Activated CD4-positive, alpha-beta T cell treated with anti-CD3 and anti-CD28 coated beads, Interleukin-2, amount 50 U/mL, for 4 hours (primary cell): Measurements from ENCODE around the gene INTS4.
"Not testable (repeated sequence)": the region's sequence is repeated elsewhere in the genome, so short reads cannot be mapped to it uniquely, and the experiment has no call there.

Experiments used
- DNase-seq, 2 experiments: peaks; one replicate each; pipeline ENCODE4 v3.0.0-alpha.2; 2020

INTS4 gene

GRCh38 chr11:78022397-78023396 lies 28.2 kb upstream of the INTS4 start, which contains the start of gene KCTD14:
TSS of gene KCTD14 (minus strand) at chr11:78023276. CDS start at chr11:78023249, 27 bp downstream.
- DNase-seq, result no peak

DNA sequence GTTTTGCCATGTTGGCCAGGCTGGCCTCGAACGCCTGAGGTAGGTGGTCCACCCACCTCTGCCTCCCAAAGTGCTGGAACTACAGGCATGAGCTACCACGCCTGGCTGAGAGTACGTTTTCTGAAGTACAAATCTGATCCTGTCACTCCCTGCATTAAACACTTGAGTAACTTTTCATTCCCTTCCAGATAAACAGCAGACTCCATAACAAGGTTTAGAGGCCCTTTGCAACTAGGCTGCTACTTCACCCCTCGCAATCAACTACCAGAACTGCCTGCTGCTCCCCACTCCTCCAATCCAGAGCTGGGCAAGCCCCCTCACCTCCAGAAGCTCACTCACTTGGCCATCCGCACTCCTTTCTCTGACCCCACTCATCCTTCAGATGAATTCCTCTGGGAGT lies 27.1 kb upstream of the INTS4 start:
- no peak for DNase-seq

GRCh38 chr11:78020246-78020645 lies 25.8 kb upstream of the INTS4 start:
- DNase-seq, result no peak

DNA sequence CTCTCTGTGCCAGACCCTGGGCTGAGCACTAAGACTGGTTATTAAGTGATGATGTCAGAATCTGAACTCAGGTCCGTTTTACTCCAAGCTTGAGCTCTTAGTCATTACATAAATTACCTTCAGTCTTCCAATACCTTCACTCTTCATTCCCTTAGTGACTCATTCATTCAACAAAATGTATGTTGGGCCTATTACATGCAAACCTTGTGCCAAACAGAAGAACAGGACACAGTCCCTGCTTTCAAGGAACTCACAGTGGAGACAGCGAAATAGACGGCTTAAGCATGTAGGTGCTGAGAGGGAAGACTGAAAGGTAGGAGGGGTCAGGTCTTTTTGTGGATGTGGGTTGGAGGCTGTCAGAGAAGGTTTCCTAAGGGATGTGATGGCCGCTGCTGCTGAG lies 25.3 kb upstream of the INTS4 start:
- no peak for DNase-seq

DNA sequence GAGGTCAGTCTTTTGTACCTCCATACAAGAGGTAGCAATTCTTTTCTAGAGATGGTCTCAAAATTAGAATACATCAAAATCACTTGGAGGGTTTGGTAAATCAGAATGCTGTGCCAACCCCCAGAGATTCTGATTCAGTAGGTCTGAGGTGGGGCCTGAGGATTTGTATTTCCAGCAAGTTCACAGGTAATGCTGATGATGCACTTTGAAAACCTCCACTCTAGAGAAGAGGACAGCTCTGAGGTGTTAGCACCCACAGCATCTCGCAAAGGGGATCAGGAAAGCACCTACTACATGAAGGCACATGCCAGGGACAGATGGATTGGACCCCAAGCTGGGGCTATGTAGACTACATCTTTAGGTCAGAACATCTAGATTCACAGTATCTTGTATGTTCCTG lies 21.4 kb upstream of the INTS4 start:
- DNase-seq, result no peak

DNA sequence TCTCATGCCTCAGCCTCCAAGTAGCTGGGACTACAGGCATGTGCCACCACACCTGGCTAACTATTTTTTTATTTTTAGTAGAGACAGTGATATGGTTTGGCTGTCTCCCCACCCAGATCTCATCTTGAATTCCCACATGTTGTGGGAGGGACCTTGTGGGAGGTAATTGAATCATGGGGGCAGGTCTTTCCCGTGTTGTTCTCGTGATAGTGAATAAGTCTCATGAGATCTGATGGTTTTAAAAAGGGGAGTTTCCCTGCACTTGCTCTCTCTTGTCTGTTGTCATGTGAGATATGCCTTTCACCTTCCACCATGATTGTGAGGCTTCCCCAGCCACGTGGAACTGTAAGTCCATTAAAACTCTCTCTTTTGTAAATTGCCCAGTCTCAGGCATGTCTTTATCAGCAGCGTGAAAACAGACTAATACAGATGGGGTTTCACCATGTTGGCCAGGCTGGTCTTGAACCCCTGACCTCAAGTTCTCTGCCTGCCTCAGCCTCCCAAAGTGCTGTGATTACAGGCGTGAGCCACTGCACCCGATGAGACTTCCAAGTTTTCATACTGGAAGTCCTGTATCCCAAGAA lies 20.6 kb upstream of the INTS4 start:
- not testable (repeated sequence) for DNase-seq

GRCh38 chr11:78011301-78011700 lies 16.8 kb upstream of the INTS4 start:
- no peak for DNase-seq

GRCh38 chr11:78010755-78011154 lies 16.3 kb upstream of the INTS4 start:
- DNase-seq, result no peak

GRCh38 chr11:78010304-78010703 lies 15.8 kb upstream of the INTS4 start:
- DNase-seq, result no peak

GRCh38 chr11:78009062-78009461 lies 14.6 kb upstream of the INTS4 start:
- DNase-seq, result no peak

- peak; percentile 15 to 17 for DNase-seq
Observed at GRCh38 chr11:78000193-78000592, 5.7 kb upstream of the INTS4 start.

GRCh38 chr11:77999446-78000030 lies 5.1 kb upstream of the INTS4 start:
- DNase-seq, result no peak

GRCh38 chr11:77993902-77994301 lies 566 bp downstream of the INTS4 start:
- DNase-seq, result no peak

- DNase-seq, result no peak
Observed at GRCh38 chr11:77990981-77991380, 3.5 kb downstream of the INTS4 start.

DNA sequence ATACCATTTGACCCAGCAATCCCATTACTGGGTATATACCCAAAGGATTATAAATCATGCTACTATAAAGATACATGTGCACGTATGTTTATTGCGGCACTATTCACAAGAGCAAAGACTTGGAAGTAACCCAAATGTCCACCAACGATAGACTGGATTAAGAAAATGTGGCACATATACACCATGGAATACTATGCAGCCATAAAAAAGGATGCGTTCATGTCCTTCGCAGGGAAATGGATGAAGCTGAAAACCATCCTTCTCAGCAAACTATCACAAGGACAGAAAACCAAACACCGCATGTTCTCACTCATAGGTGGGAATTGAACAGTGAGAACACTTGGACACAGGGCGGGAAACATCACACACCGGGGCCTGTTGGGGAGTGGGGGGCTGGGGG lies 8.0 kb downstream of the INTS4 start:
- not testable (repeated sequence) for DNase-seq

- no peak for DNase-seq
Observed at GRCh38 chr11:77981346-77981947, 13.0 kb downstream of the INTS4 start.

- DNase-seq, result no peak
Observed at GRCh38 chr11:77968337-77968736, 26.1 kb downstream of the INTS4 start.

DNA sequence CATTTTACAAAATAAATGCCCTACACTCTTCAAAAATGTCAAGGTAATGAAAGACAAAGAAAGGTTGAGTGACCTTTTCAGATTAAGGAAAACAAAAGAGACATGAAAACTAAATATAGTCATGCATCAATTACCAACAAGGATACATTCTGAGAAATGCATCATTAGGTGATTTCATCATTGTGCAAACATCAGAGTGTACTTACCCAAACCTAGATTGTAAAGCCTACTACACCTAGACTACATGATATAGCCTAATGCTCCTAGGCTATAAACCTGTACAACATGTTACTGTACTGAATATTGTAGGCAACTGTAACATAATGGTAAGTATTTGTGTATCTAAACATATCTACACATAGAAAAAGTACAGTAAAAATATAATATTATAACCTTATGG lies 26.7 kb downstream of the INTS4 start:
- no peak for DNase-seq

GRCh38 chr11:77967121-77967520 lies 27.3 kb downstream of the INTS4 start:
- DNase-seq, result no peak

DNA sequence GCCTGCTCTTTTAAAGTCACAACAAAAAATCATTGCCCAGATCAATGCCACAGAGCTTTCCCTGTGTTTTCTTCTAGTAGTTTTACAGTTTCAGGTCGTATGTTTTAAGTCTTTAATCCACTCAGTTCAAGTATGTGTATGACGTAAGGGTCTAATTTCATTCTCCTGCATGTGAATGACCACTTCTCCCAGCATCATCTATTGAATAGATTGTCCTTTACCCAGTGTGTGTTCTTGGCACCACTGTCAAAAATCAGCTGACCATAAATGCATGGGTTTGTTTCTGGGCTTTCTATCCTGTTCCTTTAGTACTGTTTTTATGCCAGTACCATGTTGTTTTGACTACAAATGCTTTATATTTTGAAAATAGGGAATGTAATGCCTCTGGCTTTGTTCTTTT lies 28.1 kb downstream of the INTS4 start:
- no peak for DNase-seq

GRCh38 chr11:77959434-77959833 lies 35.0 kb downstream of the INTS4 start:
- no peak for DNase-seq

GRCh38 chr11:77958583-77959177 lies 35.8 kb downstream of the INTS4 start:
- DNase-seq, result not testable (repeated sequence)

GRCh38 chr11:77943296-77943695 lies 51.2 kb downstream of the INTS4 start:
- DNase-seq, result not testable (repeated sequence)
